Stimulated activated CD4-positive, alpha-beta T cell treated with anti-CD3 and anti-CD28 coated beads, TNF-alpha, amount 100 ng/mL, for 1 hour (primary cell): ENCODE data around the gene GLI1.

Source experiments
- DNase-seq, 3 donors: peaks; one replicate each; pipeline ENCODE4 v3.0.0-alpha.2; 2020; ENCODE audit warnings: low read depth in 3 of 3, low spot score in 1 of 3

The GLI1 gene

GRCh38 chr12:57460841-57461275, 1.3 kb downstream of the GLI1 start:
- DNase-seq, result no peak

- DNase-seq, result no peak
Measured at GRCh38 chr12:57461276-57461916, 1.8 kb downstream of the GLI1 start.

GRCh38 chr12:57461917-57462250, 2.3 kb downstream of the GLI1 start:
- DNase-seq, result no peak

GRCh38 chr12:57462251-57462911, 2.8 kb downstream of the GLI1 start:
- DNase-seq, result peak; percentile 75 to 83 (median 79)

- DNase-seq, result no peak
Measured at GRCh38 chr12:57462912-57463253, 3.3 kb downstream of the GLI1 start.

- no peak for DNase-seq
Measured at GRCh38 chr12:57464569-57464968, 5.0 kb downstream of the GLI1 start.

GRCh38 chr12:57465030-57465746, 5.6 kb downstream of the GLI1 start:
- DNase-seq, result no peak

GRCh38 chr12:57465747-57466505, 6.3 kb downstream of the GLI1 start:
- no peak for DNase-seq

- no peak for DNase-seq
Measured at GRCh38 chr12:57467212-57467874, 7.8 kb downstream of the GLI1 start.

GRCh38 chr12:57467915-57468314, 8.3 kb downstream of the GLI1 start:
- no peak for DNase-seq

- no peak for DNase-seq
Measured at GRCh38 chr12:57469296-57470164, 9.9 kb downstream of the GLI1 start.

GRCh38 chr12:57470286-57470969, 10.8 kb downstream of the GLI1 start:
- no peak for DNase-seq

GRCh38 chr12:57470970-57471656, 11.5 kb downstream of the GLI1 start:
- no peak for DNase-seq

GRCh38 chr12:57471661-57472060, 12.1 kb downstream of the GLI1 start:
- no peak for DNase-seq

GRCh38 chr12:57472391-57472790, 12.8 kb downstream of the GLI1 start:
- DNase-seq, result no peak

- DNase-seq, result no peak
Measured at GRCh38 chr12:57473392-57473791, 13.8 kb downstream of the GLI1 start.

- no peak for DNase-seq
Measured at GRCh38 chr12:57473886-57474285, 14.3 kb downstream of the GLI1 start.

GRCh38 chr12:57474430-57474829, 14.8 kb downstream of the GLI1 start:
- no peak for DNase-seq

- no peak for DNase-seq
Measured at GRCh38 chr12:57474862-57475261, 15.3 kb downstream of the GLI1 start.
